Epithelial cell of esophagus (primary cell): ENCODE measurements around the gene ARSB.

Experiments used
- DNase-seq: peaks from one replicate; pipeline ENCODE4 v3.0.0; 2010; ENCODE audit warnings: low read depth
- H3K4me3 ChIP-seq: 2 replicates; pipeline ENCODE4 v1.5.1; 2011; ENCODE audit warnings: mild to moderate bottlenecking, low read length, control low read depth
- CTCF ChIP-seq: IDR thresholded peaks from 2 replicates; pipeline ENCODE4 v1.5.1; 2011; ENCODE audit warnings: low read depth, mild to moderate bottlenecking, low read length, control low read depth, inconsistent platforms; ENCODE audit not compliant: insufficient read depth; ENCODE audit errors: missing control alignments

ARSB gene

GRCh38 chr5:78829811-78830527 is 155.1 kb downstream of the ARSB start:
- no peak overlapping the region for H3K4me3 ChIP-seq
- DNase-seq: no peak
- no peak for TF ChIP-seq CTCF

GRCh38 chr5:78827725-78828124 is 157.4 kb downstream of the ARSB start:
- no peak for TF ChIP-seq CTCF
- DNase-seq: no peak
- H3K4me3 ChIP-seq: no peak overlapping the region

- no peak for TF ChIP-seq CTCF
- no peak for DNase-seq
- no peak overlapping the region for H3K4me3 ChIP-seq
These were observed 160.3 kb downstream of the ARSB start for GRCh38 chr5:78824831-78825281.

GRCh38 chr5:78823196-78823595 is 161.9 kb downstream of the ARSB start:
- no peak for DNase-seq
- H3K4me3 ChIP-seq: no peak overlapping the region
- no peak for TF ChIP-seq CTCF

- no peak overlapping the region for H3K4me3 ChIP-seq
- TF ChIP-seq CTCF: no peak
- DNase-seq: no peak
These were observed 163.5 kb downstream of the ARSB start for GRCh38 chr5:78821536-78822021.

- H3K4me3 ChIP-seq: no peak overlapping the region
- TF ChIP-seq CTCF: no peak
- no peak for DNase-seq
These were observed 165.4 kb downstream of the ARSB start for GRCh38 chr5:78819707-78820106.

- no peak for TF ChIP-seq CTCF
- no peak overlapping the region for H3K4me3 ChIP-seq
- DNase-seq: no peak
These were observed 165.9 kb downstream of the ARSB start for GRCh38 chr5:78819166-78819565.
